ENCODE data around the gene STRA8. TPM values are rescaled to one million over a fixed set of nuclear protein-coding genes. Genes with fewer than 3 reads are reported as not detected.
A peak's percentile ranks its signal among the peaks of the same experiment; 100 is the strongest.

STRA8 gene
- polyA plus RNA-seq, 1 donor from 2014 or later = not detected

GRCh38 chr7:135274495-135275268, 41.0 kb downstream of the STRA8 start:
- Histone ChIP-seq H3K27ac (ENCODE audit: low read length) (no peak overlapping the region), H3K9me2 (ENCODE audit: insufficient read depth, low read length) (no peaks in the 10 kb centered on the region), H3K4me2 (ENCODE audit: low read length) (no peak overlapping the region), H3K79me2 (replicated peaks; ENCODE audit: insufficient read depth, low read length) (no peaks in the 10 kb centered on the region), H2AFZ (ENCODE audit: low read depth, low read length) (no peak overlapping the region), H3K9ac (ENCODE audit: low read length) (no peak overlapping the region), H3K9me3 (ENCODE audit: low read length) (no peaks in the 10 kb centered on the region), H3F3A (ENCODE audit: insufficient read depth, low read length, poor library complexity, severe bottlenecking) (no peaks in the 10 kb centered on the region), H4K20me1 (ENCODE audit: insufficient read depth) (no peaks in the 10 kb centered on the region), H3K36me3 (ENCODE audit: insufficient read depth, low read length) (no peaks in the 10 kb centered on the region), H3K27me3 (ENCODE audit: insufficient read depth, low read depth, low read length) (no peaks in the 10 kb centered on the region), H3K4me3 (ENCODE audit: low read length) (no peak overlapping the region)
- TF ChIP-seq, protein P1, sequence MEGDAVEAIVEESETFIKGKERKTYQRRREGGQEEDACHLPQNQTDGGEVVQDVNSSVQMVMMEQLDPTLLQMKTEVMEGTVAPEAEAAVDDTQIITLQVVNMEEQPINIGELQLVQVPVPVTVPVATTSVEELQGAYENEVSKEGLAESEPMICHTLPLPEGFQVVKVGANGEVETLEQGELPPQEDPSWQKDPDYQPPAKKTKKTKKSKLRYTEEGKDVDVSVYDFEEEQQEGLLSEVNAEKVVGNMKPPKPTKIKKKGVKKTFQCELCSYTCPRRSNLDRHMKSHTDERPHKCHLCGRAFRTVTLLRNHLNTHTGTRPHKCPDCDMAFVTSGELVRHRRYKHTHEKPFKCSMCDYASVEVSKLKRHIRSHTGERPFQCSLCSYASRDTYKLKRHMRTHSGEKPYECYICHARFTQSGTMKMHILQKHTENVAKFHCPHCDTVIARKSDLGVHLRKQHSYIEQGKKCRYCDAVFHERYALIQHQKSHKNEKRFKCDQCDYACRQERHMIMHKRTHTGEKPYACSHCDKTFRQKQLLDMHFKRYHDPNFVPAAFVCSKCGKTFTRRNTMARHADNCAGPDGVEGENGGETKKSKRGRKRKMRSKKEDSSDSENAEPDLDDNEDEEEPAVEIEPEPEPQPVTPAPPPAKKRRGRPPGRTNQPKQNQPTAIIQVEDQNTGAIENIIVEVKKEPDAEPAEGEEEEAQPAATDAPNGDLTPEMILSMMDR (IDR thresholded peaks at IDR 0.05; ENCODE audit: poor library complexity, severe bottlenecking) = peak; percentile 71
- TF ChIP-seq RAD21 (conservative IDR thresholded peaks at IDR 0.05) (peak; percentile 70), EZH2 (IDR thresholded peaks at IDR 0.05; ENCODE audit: borderline replicate concordance, insufficient read depth, low read length, poor library complexity, severe bottlenecking) (no peak), EP300 (conservative IDR thresholded peaks at IDR 0.05; ENCODE audit: poor library complexity, severe bottlenecking) (no peak), REST (IDR thresholded peaks at IDR 0.05; ENCODE audit: borderline replicate concordance) (no peak), SMC3 (conservative IDR thresholded peaks at IDR 0.05; ENCODE audit: poor library complexity) (peak; percentile 67), MXI1 (conservative IDR thresholded peaks at IDR 0.05; ENCODE audit: poor library complexity, severe bottlenecking) (no peak), TAF1 (IDR thresholded peaks at IDR 0.05; ENCODE audit: low read depth) (no peak), POLR2AphosphoS5 (IDR thresholded peaks at IDR 0.05) (no peak)

DNA sequence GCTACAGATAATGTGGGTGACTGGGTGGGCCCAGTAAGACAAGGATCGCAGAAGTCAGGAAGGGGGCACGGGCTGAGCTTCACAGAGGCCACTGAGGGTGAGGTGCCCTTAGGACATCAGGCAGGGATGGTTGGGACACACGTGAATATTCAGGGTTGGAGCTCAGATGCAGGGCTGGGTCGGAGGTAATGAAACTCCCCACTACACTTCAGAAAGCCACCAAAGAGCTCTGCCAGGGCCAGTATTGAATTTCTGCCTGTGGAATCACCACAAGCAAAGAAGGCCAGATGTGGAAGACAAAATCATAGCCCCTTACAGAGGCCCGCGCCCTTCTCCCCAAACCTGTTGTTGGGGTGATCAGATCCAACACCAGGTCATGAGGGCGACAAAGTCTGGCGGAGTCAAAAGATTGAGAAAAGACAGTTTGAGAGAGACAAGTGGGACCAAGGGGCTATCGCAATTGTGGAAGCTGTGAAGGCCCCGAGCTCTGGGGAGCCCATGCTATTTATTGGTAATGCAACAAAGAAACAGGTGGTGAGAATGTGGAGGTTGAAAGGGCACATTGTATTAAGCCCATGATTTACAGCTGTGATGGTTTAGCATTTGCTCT, 42.4 kb downstream of the STRA8 start:
- Histone ChIP-seq H3K4me3 (ENCODE audit: low read length) (no peak overlapping the region), H3K9ac (ENCODE audit: low read length) (no peak overlapping the region), H3K79me2 (replicated peaks; ENCODE audit: insufficient read depth, low read length) (no peaks in the 10 kb centered on the region), H3K4me2 (ENCODE audit: low read length) (no peak overlapping the region), H3K36me3 (ENCODE audit: insufficient read depth, low read length) (no peaks in the 10 kb centered on the region), H3K27me3 (ENCODE audit: insufficient read depth, low read depth, low read length) (no peaks in the 10 kb centered on the region), H3F3A (ENCODE audit: insufficient read depth, low read length, poor library complexity, severe bottlenecking) (no peaks in the 10 kb centered on the region), H3K9me3 (ENCODE audit: low read length) (no peaks in the 10 kb centered on the region), H4K20me1 (ENCODE audit: insufficient read depth) (no peaks in the 10 kb centered on the region), H2AFZ (ENCODE audit: low read depth, low read length) (no peak overlapping the region), H3K9me2 (ENCODE audit: insufficient read depth, low read length) (no peaks in the 10 kb centered on the region), H3K27ac (ENCODE audit: low read length) (no peak overlapping the region)
- no peak for TF ChIP-seq EP300 (conservative IDR thresholded peaks at IDR 0.05; ENCODE audit: poor library complexity, severe bottlenecking)
- no peak for TF ChIP-seq REST (IDR thresholded peaks at IDR 0.05; ENCODE audit: borderline replicate concordance)
- no peak for TF ChIP-seq EZH2 (IDR thresholded peaks at IDR 0.05; ENCODE audit: borderline replicate concordance, insufficient read depth, low read length, poor library complexity, severe bottlenecking)
- TF ChIP-seq TAF1 (IDR thresholded peaks at IDR 0.05; ENCODE audit: low read depth) = no peak
- TF ChIP-seq POLR2AphosphoS5 (IDR thresholded peaks at IDR 0.05) = no peak
- no peak for TF ChIP-seq RAD21 (conservative IDR thresholded peaks at IDR 0.05)
- TF ChIP-seq MXI1 (conservative IDR thresholded peaks at IDR 0.05; ENCODE audit: poor library complexity, severe bottlenecking) = no peak
- TF ChIP-seq, protein P1 (IDR thresholded peaks at IDR 0.05; ENCODE audit: poor library complexity, severe bottlenecking) = no peak
- TF ChIP-seq SMC3 (conservative IDR thresholded peaks at IDR 0.05; ENCODE audit: poor library complexity) = no peak

All from neural cell (in vitro differentiated cells).